ENCODE results near the gene CERS2. TPM values are rescaled to one million over a fixed set of nuclear protein-coding genes. Genes with fewer than 3 reads are reported as not detected.
"Not testable (repeated sequence)": the region's sequence is repeated elsewhere in the genome, so short reads cannot be mapped to it uniquely, and the experiment has no call there.

Gene CERS2
- polyA plus RNA-seq, 4 donors, result 206 to 297 (median 284) TPM

GRCh38 chr1:150971583-150972416 is 2.8 kb downstream of the CERS2 start:
- DNase-seq (ENCODE audit: low read depth in 4 of 4, low spot score in 3 of 4), result no peak

GRCh38 chr1:150970808-150971582 is 3.6 kb downstream of the CERS2 start:
- no peak for DNase-seq (ENCODE audit: low read depth in 4 of 4, low spot score in 3 of 4)

GRCh38 chr1:150969626-150970025 is 5.0 kb downstream of the CERS2 start:
- no peak for DNase-seq (ENCODE audit: low read depth in 4 of 4, low spot score in 3 of 4)

DNA sequence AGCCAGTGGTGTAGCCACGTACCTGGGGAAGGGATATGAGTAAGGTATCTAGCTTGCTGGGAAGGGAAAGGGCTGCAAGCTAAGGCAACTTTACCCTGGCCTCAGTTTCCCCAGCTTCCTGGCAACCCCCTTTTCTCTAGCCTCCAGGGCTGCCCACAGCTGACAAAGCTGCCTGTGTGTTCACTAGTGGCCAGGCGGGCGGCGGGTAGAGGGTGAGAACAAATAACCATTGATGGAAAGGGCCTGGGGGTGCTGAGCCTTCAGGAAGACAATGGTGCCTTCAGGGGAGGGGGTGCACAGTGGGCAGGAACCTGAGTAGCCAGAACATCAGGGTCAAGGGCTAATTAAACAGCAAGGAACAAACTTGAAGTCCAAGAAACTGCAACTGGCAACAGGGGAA is 6.1 kb downstream of the CERS2 start:
- no peak for DNase-seq (ENCODE audit: low read depth in 4 of 4, low spot score in 3 of 4)

DNA sequence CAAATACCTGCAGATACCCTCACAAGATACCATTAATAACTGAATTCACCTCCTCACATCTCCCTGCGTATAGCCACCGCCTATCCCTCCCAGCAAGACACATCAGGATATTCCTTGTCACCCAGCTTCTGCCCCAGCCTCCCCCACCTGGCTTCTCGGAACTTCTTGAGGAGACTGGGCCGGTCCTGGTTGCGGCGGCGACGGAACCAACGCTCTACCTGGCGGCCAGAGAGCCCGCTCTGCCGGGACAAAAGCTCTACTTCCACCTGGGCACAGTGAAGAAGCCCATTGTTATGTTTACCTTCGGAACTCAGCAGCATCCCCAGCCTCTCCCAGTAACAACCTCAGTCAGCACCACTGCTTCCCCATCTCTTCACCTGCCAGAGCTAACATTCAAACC is 6.7 kb downstream of the CERS2 start:
- DNase-seq (ENCODE audit: low read depth in 4 of 4, low spot score in 3 of 4), result no peak

GRCh38 chr1:150966011-150966410 is 8.6 kb downstream of the CERS2 start:
- DNase-seq (ENCODE audit: low read depth in 4 of 4, low spot score in 3 of 4), result no peak

DNA sequence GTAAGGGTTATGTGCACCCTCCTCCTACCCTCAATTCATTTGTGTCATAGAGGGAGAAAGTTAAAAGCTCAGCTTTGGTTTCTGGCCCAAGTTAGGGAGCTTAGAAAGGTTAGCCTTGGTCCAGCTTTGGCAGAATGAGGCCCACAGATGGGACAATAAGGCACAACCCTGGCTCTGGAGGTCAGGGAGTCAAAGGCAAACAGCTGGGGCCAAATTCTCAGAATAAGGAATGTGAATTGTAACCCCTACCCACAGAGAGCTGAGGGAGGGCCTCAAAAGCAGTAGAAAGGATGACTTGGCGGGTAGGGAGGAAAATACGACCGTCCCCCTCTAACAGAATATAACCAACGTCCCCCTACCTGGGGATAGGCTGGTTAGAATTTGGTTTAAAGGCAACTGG is 9.0 kb downstream of the CERS2 start:
- no peak for DNase-seq (ENCODE audit: low read depth in 4 of 4, low spot score in 3 of 4)

DNA sequence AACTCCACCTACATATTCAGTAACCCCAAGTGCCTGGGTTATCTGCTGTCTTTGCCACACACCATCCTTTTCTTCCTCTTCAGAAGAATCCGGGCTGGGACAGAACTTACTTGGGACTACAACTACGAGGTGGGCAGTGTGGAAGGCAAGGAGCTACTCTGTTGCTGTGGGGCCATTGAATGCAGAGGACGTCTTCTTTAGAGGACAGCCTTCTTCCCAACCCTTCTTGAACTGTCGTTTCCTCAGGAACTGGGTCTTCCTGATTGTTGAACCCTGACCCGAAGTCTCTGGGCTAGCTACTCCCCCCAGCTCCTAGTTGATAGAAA is 10.5 kb downstream of the CERS2 start:
- no peak for DNase-seq (ENCODE audit: low read depth in 4 of 4, low spot score in 3 of 4)

DNA sequence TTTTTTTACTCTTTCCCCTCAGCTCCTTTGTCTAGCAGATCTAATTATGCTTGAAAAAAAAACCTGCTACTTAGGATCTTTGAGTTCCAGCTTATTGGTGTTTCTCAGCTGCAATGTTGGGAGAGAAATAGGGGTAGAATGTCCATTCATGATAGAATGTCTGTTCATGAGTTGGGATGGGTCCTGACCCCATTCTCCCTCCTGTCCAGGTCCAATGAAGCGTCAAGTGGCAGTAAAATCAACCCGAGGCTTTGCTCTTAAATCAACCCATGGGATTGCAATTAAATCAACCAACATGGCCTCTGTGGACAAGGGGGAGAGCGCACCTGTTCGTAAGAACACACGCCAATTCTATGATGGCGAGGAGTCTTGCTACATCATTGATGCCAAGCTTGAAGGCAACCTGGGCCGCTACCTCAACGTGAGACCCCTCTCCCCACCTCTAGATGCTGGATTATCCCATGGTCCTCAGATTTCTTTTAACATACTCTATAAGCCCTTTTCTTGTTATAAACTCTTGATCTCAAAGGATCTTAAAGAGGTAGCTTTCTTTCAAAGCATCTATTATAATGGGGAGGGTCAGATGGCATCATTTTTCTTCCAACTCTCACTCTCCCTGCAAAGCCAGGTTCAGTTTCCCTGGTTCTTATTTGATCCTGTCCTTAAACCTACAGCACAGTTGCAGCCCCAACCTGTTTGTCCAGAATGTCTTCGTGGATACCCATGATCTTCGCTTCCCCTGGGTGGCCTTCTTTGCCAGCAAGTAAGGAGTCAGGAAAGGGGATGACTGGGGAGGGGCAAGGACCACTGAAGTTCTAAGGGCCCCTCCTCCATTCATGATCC is 11.1 kb downstream of the CERS2 start:
- DNase-seq (ENCODE audit: low read depth in 4 of 4, low spot score in 3 of 4), result no peak

DNA sequence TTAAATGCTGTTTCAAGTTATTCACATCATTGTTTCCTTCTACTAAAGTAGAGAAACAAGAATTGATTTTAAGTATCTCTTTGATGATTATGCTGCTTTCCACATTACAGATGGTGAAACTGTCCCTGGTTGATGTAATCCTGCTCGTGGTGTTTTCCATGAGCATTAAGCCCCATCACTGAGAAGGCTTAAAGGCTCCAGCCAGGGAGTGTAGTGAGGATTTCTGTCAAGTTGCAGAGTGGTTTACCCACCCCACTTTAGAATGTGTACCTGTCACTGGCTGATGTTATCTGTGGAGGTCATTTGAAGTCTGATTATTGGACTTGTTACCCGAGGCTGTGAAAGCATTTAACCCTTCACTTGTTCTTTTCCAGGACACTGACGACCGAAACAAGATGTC is 12.9 kb downstream of the CERS2 start:
- no peak for DNase-seq (ENCODE audit: low read depth in 4 of 4, low spot score in 3 of 4)

DNA sequence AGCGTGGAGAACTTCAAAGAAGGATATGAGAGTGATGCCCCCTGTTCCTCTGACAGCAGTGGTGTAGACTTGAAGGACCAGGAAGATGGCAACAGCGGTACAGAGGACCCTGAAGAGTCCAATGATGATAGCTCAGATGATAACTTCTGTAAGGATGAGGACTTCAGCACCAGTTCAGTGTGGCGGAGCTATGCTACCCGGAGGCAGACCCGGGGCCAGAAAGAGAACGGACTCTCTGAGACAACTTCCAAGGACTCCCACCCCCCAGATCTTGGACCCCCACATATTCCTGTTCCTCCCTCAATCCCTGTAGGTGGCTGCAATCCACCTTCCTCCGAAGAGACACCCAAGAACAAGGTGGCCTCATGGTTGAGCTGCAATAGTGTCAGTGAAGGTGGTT is 14.0 kb downstream of the CERS2 start:
- DNase-seq (ENCODE audit: low read depth in 4 of 4, low spot score in 3 of 4), result no peak

DNA sequence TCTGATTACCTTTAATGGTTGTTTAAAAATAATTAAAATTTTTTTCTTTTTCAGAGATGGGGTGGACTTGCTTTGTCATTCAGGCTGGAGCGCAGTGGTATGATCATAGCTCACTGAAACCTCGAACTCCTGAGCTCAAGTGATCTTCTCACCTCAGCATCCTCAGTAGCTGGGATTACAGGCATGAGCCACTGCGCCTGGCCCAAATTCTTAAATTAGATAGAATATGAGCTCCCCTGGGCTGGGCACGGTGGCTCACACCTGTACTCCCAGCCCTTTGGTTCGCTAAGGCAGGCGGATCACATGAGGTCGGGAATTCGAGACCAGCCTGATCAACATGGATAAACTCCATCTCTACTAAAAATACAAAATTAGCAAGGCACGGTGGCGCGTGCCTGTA is 17.0 kb downstream of the CERS2 start:
- DNase-seq (ENCODE audit: low read depth in 4 of 4, low spot score in 3 of 4), result no peak

- DNase-seq (ENCODE audit: low read depth in 4 of 4, low spot score in 3 of 4), result no peak
Observed at GRCh38 chr1:150955280-150955679, 19.4 kb downstream of the CERS2 start.

DNA sequence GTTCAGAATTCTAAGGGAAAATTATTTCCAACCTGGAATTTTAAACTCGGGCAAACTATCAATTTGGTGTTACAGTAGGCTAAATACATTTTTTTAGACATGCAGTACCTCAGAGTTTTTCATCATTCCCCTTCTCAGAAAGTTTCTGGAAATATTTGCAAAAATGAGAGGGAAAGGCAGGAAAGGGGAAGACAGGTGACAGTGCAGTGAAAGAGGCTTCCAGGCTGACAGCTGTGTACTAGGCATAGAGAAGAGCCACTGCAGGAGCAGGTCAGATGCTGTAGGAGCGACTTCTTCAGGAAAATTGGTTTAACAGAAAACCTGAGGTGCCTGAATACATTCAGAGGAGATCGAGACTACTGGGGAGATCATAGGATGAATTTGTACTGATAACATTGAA is 19.9 kb downstream of the CERS2 start:
- no peak for DNase-seq (ENCODE audit: low read depth in 4 of 4, low spot score in 3 of 4)

DNA sequence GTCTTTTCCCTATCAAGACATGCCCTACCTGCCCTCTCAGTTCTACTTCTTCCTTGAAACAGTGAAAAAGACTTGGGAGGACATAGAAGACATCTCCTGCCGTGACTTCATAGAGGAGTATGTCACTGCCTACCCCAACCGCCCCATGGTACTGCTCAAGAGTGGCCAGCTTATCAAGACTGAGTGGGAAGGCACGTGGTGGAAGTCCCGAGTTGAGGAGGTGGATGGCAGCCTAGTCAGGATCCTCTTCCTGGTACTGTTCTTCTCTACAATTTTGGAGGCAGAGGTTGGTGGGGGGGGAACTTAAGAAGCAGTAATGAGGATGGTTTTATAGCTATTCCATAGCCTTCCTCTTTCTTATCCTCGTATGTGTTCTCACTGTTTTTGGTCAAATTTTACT is 29.8 kb downstream of the CERS2 start:
- DNase-seq (ENCODE audit: low read depth in 4 of 4, low spot score in 3 of 4), result no peak

DNA sequence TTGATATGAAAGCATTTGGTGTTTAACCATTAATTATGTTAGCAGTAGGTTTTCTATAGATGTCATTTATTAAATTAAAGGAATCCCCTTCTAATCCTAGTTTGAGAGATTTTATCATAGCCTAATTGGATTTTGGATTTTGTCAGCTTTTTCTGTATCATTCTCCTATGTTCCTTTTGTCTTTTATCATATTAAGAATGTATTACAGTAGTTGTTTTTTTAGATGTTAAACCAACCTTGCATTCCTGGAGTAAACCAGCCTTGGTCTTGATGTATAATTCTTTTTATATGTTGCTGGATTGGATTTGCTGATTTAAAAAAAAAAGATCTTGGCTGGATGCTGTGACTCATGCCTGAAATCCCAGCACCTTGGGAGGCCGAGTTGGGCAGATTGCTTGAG is 42.9 kb downstream of the CERS2 start:
- peak in 1 of 4 donors; percentile 12 for DNase-seq (ENCODE audit: low read depth in 4 of 4, low spot score in 3 of 4)

DNA sequence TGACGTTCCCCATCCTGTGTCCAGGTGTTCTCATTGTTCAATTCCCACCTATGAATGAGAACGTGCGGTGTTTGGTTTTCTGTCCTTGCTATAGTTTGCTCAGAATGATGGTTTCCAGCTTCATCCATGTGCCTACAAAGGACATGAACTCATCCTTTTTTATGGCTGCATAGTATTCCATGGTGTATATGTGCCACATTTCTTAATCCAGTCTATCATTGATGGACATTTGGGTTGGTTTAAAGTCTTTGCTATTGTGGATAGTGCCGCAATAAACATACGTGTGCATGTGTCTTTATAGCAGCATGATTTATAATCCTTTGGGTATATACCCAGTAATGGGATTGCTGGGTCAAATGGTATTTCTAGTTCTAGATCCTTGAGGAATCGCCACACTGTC is 45.9 kb downstream of the CERS2 start:
- not testable (repeated sequence) for DNase-seq (ENCODE audit: low read depth in 4 of 4, low spot score in 3 of 4)

GRCh38 chr1:150928286-150928685 is 46.3 kb downstream of the CERS2 start:
- DNase-seq (ENCODE audit: low read depth in 4 of 4, low spot score in 3 of 4), result no peak

DNA sequence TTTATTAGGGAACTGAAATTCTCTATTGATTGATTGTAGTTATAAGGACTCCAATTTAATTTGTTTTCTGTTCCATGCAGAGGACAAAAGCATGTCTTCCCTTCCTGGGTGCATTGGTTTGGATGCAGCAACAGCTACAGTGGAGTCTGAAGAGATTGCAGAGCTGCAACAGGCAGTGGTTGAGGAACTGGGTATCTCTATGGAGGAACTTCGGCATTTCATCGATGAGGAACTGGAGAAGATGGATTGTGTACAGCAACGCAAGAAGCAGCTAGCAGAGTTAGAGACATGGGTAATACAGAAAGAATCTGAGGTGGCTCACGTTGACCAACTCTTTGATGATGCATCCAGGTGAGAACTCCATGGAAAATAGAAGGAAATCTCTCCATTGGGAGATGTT is 47.0 kb downstream of the CERS2 start:
- no peak for DNase-seq (ENCODE audit: low read depth in 4 of 4, low spot score in 3 of 4)

DNA sequence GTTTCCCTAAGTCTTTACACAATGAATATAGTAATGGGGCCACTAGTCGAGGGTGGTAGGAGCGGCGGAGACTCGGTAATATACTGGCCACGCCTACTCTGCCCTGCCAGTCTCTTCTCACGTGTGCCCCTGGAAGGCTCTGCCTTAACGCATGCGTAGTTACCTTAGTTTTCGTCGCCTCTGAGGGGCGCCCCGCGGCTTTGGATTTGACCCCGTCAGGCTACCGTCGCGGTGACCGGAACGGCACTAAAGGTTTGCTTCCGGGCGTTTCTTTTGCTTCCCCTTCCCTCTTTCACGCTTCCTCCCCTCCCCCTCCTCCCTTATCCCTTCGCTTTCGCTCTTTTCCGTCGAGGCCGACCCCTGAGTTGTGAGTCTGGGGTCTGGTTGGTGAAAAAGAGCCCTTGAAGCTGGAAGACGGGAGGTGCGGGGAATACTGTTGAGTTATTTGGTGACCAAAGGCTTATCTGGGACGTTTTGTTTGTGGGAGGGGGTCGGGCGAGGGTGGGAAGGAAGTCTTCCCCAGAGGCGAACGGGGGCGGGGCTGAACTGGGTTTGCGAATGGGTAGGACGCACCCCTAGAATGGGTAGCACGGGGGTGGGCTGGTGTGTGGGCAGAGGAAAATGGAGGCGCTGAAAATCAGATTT is 48.4 kb downstream of the CERS2 start, which contains the start of gene SETDB1:
Gene SETDB1 (plus strand): TSS at position 267 of the 645 bp plus-strand sequence. CDS start 1,352 bp downstream, outside the sequence.
- DNase-seq (ENCODE audit: low read depth in 4 of 4, low spot score in 3 of 4), result peak; percentile 91 to 96 (median 94)

DNA sequence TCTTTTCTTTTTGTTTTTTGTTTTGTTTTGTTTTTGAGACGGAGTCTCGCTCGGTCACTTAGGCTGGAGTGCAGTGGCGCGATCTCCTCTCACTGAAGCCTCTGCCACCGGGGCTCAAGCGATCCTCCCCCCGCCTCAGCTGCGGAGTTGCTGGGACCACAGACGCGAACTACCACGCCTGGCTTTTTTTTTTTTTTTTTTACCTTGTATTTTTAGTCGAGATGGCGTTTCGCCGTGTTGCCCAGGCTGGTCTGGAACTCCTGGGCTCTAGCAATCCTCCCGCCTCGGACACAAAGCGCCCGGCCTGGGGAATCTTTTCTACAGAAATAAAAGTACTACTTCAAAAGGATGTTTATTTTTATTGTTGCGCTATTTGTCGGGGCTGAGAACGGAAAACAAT is 49.6 kb downstream of the CERS2 start:
- no peak for DNase-seq (ENCODE audit: low read depth in 4 of 4, low spot score in 3 of 4)
